DMS53 treated with DMSO at 0.1 percent for 48 hours (cell line): ENCODE measurements around the gene DGKQ.

Experiments used
- DNase-seq: peaks from one replicate; lab custom pipeline; 2025; ENCODE audit not compliant: unreplicated experiment; lab: John Stamatoyannopoulos, UW

Gene DGKQ

DNA sequence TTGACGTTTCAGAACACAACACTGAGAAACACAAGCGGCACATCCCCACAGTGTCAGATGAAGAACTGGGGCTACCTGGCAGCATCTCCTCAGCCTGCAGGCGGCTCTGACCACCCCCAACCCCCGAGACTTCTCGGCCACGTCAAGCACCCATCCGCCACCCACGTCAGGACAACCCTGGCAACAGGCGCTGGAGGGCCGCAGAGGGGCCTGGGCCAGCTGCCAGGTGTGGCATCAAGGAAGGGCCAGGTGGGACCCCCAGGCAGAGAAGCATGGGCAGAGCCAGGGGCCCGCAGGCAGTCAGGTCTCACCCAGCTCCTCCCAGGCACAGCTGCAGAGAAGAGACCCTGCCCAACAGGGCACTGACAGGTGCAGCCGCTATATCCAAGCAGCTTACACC lies 63.5 kb downstream of the DGKQ start:
- no peak for DNase-seq

DNA sequence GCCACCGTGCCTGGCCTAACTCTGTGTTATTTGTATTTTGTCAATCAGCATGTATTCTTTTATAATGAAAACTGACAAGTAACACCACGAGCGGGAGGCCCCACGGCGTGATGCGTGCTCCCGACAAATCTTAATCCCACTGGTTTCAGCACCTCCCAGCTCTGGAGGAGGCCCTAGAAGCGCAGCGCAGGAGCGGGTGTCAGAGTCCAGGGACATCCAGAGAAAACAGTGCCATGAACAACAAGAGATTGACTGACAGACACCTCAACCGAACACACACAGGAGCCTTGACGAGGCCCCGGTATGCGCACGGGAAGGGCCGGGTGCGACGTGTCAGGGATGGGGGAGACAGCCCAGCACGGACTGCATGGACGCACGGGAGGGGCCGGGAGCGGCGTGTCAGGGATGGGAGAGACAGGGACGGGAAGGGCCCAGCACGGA lies 64.2 kb downstream of the DGKQ start:
- no peak for DNase-seq
